Ishikawa (cell line): ENCODE data around the gene AGRP.

Experiments used
- CEBPB ChIP-seq: IDR thresholded peaks from 2 replicates; pipeline ENCODE4 v1.6.1; 2012
- CREB1 ChIP-seq: IDR thresholded peaks from 2 replicates; pipeline ENCODE4 v1.6.1; 2012; ENCODE audit warnings: low read depth
- EGR1 ChIP-seq: IDR thresholded peaks from 2 replicates; pipeline ENCODE4 v1.6.1; 2012
- EP300 ChIP-seq: IDR thresholded peaks from 2 replicates; pipeline ENCODE4 v1.6.1; 2012; ENCODE audit warnings: borderline replicate concordance
- FOXM1 ChIP-seq: IDR thresholded peaks from 2 replicates; pipeline ENCODE4 v1.6.1; 2012; ENCODE audit warnings: low read depth, borderline replicate concordance
- NFIC ChIP-seq: IDR thresholded peaks from 2 replicates; pipeline ENCODE4 v1.6.1; 2012
- RAD21 ChIP-seq: IDR thresholded peaks from 2 replicates; pipeline ENCODE4 v1.6.1; 2012; ENCODE audit warnings: low read depth
- TAF1 ChIP-seq: IDR thresholded peaks from 2 replicates; pipeline ENCODE4 v1.6.1; 2012; ENCODE audit warnings: low read depth, mild to moderate bottlenecking
- TCF12 ChIP-seq: IDR thresholded peaks from 2 replicates; pipeline ENCODE4 v1.6.1; 2012; ENCODE audit warnings: low read depth
- TEAD4 ChIP-seq: IDR thresholded peaks from 2 replicates; pipeline ENCODE4 v1.6.1; 2012
- YY1 ChIP-seq: IDR thresholded peaks from 2 replicates; pipeline ENCODE4 v1.6.1; 2012; ENCODE audit warnings: low read depth
- ZBTB7A ChIP-seq: IDR thresholded peaks from 2 replicates; pipeline ENCODE4 v1.6.1; 2012; ENCODE audit warnings: low read depth
- TF ChIP-seq, protein P1 (sequence below): IDR thresholded peaks from 2 replicates; pipeline ENCODE4 v1.6.1; 2012; ENCODE audit warnings: low read depth, mild to moderate bottlenecking
- TF ChIP-seq, protein P2 (sequence below): IDR thresholded peaks from 2 replicates; pipeline ENCODE4 v1.6.1; 2012
- TF ChIP-seq, protein P3 (sequence below): IDR thresholded peaks from 2 replicates; pipeline ENCODE4 v1.6.1; 2012

Gene AGRP

DNA sequence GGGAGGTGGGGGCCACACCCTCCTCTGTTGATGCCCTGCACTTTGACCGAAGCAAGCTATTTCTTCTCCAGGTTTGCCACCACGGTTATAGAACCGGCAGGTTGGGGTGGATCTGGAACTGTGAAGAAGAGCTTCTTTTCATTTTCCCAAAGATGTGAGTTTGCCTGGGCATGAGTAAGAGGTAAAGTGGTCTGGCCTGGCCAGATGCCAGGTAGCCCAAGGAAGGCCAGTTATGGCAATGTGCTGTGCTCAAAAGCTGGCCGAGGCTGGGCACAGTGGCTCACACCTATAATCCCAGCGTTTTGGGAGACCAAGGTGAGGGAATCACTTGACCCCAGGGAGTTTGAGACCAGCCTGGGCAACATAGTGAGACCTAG lies 21.1 kb downstream of the AGRP start:
- no peak for TF ChIP-seq TCF12
- TF ChIP-seq, protein P1, sequence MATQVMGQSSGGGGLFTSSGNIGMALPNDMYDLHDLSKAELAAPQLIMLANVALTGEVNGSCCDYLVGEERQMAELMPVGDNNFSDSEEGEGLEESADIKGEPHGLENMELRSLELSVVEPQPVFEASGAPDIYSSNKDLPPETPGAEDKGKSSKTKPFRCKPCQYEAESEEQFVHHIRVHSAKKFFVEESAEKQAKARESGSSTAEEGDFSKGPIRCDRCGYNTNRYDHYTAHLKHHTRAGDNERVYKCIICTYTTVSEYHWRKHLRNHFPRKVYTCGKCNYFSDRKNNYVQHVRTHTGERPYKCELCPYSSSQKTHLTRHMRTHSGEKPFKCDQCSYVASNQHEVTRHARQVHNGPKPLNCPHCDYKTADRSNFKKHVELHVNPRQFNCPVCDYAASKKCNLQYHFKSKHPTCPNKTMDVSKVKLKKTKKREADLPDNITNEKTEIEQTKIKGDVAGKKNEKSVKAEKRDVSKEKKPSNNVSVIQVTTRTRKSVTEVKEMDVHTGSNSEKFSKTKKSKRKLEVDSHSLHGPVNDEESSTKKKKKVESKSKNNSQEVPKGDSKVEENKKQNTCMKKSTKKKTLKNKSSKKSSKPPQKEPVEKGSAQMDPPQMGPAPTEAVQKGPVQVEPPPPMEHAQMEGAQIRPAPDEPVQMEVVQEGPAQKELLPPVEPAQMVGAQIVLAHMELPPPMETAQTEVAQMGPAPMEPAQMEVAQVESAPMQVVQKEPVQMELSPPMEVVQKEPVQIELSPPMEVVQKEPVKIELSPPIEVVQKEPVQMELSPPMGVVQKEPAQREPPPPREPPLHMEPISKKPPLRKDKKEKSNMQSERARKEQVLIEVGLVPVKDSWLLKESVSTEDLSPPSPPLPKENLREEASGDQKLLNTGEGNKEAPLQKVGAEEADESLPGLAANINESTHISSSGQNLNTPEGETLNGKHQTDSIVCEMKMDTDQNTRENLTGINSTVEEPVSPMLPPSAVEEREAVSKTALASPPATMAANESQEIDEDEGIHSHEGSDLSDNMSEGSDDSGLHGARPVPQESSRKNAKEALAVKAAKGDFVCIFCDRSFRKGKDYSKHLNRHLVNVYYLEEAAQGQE: no peak
- TF ChIP-seq RAD21: no peak
- no peak for TF ChIP-seq EGR1
- TF ChIP-seq, protein P2, sequence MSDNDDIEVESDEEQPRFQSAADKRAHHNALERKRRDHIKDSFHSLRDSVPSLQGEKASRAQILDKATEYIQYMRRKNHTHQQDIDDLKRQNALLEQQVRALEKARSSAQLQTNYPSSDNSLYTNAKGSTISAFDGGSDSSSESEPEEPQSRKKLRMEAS: no peak
- no peak for TF ChIP-seq TAF1
- TF ChIP-seq, protein P3, sequence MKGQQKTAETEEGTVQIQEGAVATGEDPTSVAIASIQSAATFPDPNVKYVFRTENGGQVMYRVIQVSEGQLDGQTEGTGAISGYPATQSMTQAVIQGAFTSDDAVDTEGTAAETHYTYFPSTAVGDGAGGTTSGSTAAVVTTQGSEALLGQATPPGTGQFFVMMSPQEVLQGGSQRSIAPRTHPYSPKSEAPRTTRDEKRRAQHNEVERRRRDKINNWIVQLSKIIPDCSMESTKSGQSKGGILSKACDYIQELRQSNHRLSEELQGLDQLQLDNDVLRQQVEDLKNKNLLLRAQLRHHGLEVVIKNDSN: no peak
- TF ChIP-seq CREB1: no peak
- no peak for TF ChIP-seq TEAD4
- TF ChIP-seq FOXM1: no peak
- no peak for TF ChIP-seq NFIC
- no peak for TF ChIP-seq EP300

DNA sequence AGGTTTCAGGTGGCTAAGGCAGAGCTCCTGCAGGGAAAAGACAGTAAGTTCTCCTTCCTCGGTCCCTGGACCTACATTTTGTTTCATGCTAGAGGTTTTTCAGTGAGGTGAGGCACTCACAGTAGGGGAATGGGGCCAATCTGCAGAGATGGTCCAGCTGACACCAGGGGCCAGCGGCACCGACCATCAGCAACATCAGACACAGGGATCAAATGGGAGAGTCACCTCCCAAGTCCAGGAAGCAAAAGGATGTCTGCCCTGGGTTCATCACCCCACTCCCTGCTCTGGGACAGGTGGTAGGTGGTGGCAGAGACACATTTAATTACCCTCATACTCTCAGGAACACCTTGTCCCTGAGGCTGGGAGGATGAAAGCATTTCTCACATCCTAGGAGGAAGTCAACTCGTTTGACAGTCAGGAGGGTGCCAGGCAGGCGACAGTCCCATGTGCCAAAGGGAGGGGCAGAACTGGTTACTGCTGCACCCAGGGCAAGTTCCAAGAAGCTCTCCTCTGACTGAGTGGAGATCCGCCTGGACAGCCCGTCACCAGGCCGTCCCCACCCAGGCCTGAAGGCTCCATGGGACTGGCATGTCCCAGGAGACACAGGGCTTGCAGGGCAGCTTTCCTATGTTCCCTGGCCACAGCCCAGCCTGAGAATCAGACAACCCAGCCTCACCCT lies 21.6 kb downstream of the AGRP start:
- TF ChIP-seq RAD21: no peak
- TF ChIP-seq ZBTB7A: no peak
- no peak for TF ChIP-seq CREB1
- TF ChIP-seq TEAD4: no peak
- no peak for TF ChIP-seq YY1
- TF ChIP-seq, protein P1: no peak
- TF ChIP-seq FOXM1: no peak
- TF ChIP-seq, protein P2: no peak
- TF ChIP-seq, protein P3: no peak
- no peak for TF ChIP-seq CEBPB
- no peak for TF ChIP-seq TCF12
- TF ChIP-seq EP300: no peak
- TF ChIP-seq TAF1: no peak
- TF ChIP-seq NFIC: no peak
- no peak for TF ChIP-seq EGR1

DNA sequence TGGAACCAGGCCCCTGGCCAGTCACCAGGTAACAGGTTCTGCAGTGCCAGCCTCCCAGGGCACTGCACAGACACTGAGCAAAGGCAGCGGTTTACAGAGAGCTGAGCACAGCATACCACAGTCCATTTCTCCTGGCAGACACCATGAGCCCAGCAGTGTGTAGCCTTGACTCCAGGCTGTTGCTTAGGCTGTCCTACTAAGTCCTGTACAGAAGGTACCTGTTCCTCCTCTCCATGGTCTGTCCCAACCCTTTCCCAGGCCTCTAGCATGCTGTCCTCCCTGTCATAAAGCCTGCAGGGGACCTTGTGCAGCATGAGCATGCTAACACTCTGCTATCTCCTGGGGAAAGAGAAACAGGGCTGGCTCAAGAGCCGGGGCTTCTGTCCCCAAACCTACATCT lies 22.4 kb downstream of the AGRP start:
- TF ChIP-seq EP300 (no peak), YY1 (no peak), CEBPB (no peak)

DNA sequence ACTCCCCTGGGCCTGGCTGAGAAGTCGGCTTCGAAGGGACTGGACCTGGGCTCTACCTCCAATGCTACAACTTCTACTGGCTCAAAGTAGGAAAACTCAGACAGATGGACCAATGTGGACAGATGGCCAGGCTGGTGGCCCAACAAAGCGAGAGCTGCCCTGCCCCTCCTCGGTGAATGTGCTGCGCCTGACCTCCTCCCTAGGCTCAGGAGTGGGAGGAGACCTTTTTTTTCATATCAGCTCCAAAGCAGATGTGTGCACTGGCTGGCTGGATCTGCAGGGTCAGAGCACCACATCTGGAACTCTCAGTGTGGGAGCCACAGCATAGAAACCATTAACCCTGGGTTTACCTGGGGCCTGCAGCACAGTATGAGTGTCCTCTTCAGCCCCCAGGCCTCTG lies 23.2 kb downstream of the AGRP start:
- TF ChIP-seq, protein P1: no peak
- no peak for TF ChIP-seq EP300
- no peak for TF ChIP-seq CREB1
- no peak for TF ChIP-seq TEAD4
- no peak for TF ChIP-seq RAD21
- TF ChIP-seq, protein P2: no peak
- TF ChIP-seq FOXM1: no peak
- TF ChIP-seq, protein P3: no peak
- no peak for TF ChIP-seq CEBPB
